ENCODE data around the gene FSCN2. TPM values are rescaled to one million over a fixed set of nuclear protein-coding genes. Genes with fewer than 3 reads are reported as not detected.

Gene FSCN2
- total and polyA plus RNA-seq, 10 of the 15 experiments (the other 5 are each of a cell fraction or from before 2014, with no cell fraction given): 0.12 to 2.1 (median 0.65) TPM; not detected in 3

- TF ChIP-seq SUZ12 (IDR thresholded peaks at IDR 0.05; ENCODE audit: unreplicated experiment): no peak
- TF ChIP-seq, protein P1, sequence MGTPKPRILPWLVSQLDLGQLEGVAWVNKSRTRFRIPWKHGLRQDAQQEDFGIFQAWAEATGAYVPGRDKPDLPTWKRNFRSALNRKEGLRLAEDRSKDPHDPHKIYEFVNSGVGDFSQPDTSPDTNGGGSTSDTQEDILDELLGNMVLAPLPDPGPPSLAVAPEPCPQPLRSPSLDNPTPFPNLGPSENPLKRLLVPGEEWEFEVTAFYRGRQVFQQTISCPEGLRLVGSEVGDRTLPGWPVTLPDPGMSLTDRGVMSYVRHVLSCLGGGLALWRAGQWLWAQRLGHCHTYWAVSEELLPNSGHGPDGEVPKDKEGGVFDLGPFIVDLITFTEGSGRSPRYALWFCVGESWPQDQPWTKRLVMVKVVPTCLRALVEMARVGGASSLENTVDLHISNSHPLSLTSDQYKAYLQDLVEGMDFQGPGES (IDR thresholded peaks at IDR 0.05): no peak
- no peak for TF ChIP-seq WRNIP1 (IDR thresholded peaks at IDR 0.05; ENCODE audit: borderline replicate concordance, low read depth, low read length)
- TF ChIP-seq SMC3 (IDR thresholded peaks at IDR 0.05; ENCODE audit: borderline replicate concordance, low read length): peak; percentile 91
- TF ChIP-seq, protein P2, sequence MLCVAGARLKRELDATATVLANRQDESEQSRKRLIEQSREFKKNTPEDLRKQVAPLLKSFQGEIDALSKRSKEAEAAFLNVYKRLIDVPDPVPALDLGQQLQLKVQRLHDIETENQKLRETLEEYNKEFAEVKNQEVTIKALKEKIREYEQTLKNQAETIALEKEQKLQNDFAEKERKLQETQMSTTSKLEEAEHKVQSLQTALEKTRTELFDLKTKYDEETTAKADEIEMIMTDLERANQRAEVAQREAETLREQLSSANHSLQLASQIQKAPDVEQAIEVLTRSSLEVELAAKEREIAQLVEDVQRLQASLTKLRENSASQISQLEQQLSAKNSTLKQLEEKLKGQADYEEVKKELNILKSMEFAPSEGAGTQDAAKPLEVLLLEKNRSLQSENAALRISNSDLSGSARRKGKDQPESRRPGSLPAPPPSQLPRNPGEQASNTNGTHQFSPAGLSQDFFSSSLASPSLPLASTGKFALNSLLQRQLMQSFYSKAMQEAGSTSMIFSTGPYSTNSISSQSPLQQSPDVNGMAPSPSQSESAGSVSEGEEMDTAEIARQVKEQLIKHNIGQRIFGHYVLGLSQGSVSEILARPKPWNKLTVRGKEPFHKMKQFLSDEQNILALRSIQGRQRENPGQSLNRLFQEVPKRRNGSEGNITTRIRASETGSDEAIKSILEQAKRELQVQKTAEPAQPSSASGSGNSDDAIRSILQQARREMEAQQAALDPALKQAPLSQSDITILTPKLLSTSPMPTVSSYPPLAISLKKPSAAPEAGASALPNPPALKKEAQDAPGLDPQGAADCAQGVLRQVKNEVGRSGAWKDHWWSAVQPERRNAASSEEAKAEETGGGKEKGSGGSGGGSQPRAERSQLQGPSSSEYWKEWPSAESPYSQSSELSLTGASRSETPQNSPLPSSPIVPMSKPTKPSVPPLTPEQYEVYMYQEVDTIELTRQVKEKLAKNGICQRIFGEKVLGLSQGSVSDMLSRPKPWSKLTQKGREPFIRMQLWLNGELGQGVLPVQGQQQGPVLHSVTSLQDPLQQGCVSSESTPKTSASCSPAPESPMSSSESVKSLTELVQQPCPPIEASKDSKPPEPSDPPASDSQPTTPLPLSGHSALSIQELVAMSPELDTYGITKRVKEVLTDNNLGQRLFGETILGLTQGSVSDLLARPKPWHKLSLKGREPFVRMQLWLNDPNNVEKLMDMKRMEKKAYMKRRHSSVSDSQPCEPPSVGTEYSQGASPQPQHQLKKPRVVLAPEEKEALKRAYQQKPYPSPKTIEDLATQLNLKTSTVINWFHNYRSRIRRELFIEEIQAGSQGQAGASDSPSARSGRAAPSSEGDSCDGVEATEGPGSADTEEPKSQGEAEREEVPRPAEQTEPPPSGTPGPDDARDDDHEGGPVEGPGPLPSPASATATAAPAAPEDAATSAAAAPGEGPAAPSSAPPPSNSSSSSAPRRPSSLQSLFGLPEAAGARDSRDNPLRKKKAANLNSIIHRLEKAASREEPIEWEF (IDR thresholded peaks at IDR 0.05; ENCODE audit: insufficient replicate concordance, low read depth, low read length): no peak
- no peak for TF ChIP-seq CBFB (IDR thresholded peaks at IDR 0.05; ENCODE audit: low read depth)
- no peak; the same call in 1 of the 2 replicates for TF ChIP-seq E2F4 (IDR thresholded peaks at IDR 0.05; ENCODE audit: low read depth, low read length)
- TF ChIP-seq, protein P3, sequence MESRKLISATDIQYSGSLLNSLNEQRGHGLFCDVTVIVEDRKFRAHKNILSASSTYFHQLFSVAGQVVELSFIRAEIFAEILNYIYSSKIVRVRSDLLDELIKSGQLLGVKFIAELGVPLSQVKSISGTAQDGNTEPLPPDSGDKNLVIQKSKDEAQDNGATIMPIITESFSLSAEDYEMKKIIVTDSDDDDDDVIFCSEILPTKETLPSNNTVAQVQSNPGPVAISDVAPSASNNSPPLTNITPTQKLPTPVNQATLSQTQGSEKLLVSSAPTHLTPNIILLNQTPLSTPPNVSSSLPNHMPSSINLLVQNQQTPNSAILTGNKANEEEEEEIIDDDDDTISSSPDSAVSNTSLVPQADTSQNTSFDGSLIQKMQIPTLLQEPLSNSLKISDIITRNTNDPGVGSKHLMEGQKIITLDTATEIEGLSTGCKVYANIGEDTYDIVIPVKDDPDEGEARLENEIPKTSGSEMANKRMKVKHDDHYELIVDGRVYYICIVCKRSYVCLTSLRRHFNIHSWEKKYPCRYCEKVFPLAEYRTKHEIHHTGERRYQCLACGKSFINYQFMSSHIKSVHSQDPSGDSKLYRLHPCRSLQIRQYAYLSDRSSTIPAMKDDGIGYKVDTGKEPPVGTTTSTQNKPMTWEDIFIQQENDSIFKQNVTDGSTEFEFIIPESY (IDR thresholded peaks at IDR 0.05): no peak
- TF ChIP-seq GATAD2B (conservative IDR thresholded peaks at IDR 0.05; ENCODE audit: low read depth): peak; percentile 92
- no peak for TF ChIP-seq CHD2 (IDR thresholded peaks at IDR 0.05; ENCODE audit: borderline replicate concordance, low read depth, low read length)
- no peak for TF ChIP-seq ZBTB4 (CRISPR knock-in tag; IDR thresholded peaks at IDR 0.05)
- no peak for TF ChIP-seq MYB (IDR thresholded peaks at IDR 0.05; ENCODE audit: borderline replicate concordance, low read depth, low read length)
- no peak for TF ChIP-seq TARDBP (IDR thresholded peaks at IDR 0.05; ENCODE audit: borderline replicate concordance)
- TF ChIP-seq ZNF207 (IDR thresholded peaks at IDR 0.05; ENCODE audit: borderline replicate concordance): peak; percentile 88; the same call in 1 of the 2 replicates
Observed at GRCh38 chr17:81484195-81484979, 43.8 kb upstream of the FSCN2 start (continued).

Measured in GM12878 (cell line).